ENCODE data around the gene SLC25A33. TPM values are rescaled to one million over a fixed set of nuclear protein-coding genes. Genes with fewer than 3 reads are reported as not detected.

SLC25A33 gene
- total and polyA plus RNA-seq, 8 donors = 1.1 to 2.9 (median 1.6) TPM

DNA sequence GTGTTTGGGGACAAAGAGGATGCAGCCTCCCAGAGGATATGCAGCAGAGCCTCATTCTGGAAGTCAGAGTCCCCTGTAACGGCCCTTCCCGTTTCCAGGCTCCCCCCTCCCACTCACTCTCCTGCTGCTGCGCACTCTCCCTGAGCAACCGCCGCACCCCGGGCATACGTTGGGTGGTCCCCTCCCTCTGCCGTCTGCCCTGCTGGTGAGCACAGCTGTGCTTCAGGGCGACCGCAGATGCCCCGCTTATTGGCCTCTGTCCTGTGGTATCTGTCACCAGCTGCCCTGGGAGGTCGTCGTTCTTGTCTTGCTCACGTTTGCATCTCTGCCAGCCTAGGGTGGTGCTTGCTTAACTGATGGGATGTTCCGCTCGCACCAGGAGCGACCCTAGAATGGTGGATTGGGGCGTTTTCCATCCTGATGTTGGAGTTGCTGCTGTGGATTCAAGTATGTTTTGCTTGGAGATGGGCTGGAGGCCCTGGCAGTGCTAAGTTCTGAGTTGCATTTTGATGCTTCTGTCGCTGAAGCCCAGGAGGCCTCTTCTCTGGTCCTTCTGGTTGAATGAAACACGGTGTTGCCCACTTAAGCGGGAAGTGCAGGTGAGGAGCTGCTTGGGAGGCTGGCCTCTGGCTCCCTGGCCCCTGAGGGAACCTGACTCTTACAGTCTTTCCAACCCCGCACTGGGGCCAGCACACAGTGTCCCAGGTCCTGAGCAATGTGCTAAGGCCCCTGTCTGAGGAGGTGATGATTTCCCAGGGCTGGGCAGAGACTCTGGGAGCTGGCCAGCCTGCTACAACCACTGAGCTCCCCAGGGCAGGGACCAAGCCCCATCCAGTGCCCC, 52.6 kb downstream of the SLC25A33 start:
- TF ChIP-seq, protein P1, sequence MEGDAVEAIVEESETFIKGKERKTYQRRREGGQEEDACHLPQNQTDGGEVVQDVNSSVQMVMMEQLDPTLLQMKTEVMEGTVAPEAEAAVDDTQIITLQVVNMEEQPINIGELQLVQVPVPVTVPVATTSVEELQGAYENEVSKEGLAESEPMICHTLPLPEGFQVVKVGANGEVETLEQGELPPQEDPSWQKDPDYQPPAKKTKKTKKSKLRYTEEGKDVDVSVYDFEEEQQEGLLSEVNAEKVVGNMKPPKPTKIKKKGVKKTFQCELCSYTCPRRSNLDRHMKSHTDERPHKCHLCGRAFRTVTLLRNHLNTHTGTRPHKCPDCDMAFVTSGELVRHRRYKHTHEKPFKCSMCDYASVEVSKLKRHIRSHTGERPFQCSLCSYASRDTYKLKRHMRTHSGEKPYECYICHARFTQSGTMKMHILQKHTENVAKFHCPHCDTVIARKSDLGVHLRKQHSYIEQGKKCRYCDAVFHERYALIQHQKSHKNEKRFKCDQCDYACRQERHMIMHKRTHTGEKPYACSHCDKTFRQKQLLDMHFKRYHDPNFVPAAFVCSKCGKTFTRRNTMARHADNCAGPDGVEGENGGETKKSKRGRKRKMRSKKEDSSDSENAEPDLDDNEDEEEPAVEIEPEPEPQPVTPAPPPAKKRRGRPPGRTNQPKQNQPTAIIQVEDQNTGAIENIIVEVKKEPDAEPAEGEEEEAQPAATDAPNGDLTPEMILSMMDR (IDR thresholded peaks at IDR 0.05) = no peak
- ATAC-seq = no peak
- 82 to 87% methylated on average over 22 of the region's 22 CpGs for WGBS, 2 donors

DNA sequence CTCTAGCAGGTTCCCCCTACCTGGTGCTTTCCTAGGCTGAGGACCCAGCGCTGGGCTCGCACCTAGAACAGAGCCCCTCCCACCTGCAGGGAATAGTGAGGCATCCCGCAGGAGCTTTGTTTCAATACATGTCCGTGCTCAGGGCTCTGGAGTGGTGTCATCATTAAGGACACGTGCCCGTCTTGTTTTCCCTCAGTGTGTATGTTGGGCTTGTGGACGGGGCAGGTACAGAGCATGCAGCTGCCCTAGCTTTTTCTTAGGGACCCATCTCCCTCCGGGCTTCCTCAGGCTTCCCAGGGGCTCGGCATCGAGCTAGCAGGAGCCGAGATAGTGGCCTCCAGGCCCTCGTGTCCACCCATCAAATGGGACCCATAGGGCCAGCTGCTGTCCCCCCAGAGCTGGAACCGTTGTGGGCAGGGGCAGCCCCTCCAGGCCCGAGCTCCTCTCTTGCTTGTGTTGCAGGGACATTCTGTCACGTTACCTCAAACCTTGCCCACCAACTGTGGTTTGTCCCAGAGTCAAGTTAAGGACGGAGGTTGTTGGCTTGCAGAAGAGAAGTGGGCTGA, 53.3 kb downstream of the SLC25A33 start:
- Histone ChIP-seq H3K9me3 (no peaks in the 10 kb centered on the region), H3K36me3 (no peaks in the 10 kb centered on the region), H3K27me3 (no peaks in the 10 kb centered on the region), H3K4me1 (peaks cover 0 to 11% (median 3%) of the 10 kb centered on the region in 3 donors), H3K4me3 (no peak overlapping the region), H3K27ac (peak overlapping the region in 1 of 4 donors; percentile 55)
- TF ChIP-seq, protein P1 (IDR thresholded peaks at IDR 0.05) = no peak
- intact Hi-C loops (cut with DNase I) = no loop called here
- 80 to 87% methylated on average over 16 of the region's 16 CpGs for WGBS, 2 donors
- peak in 1 of 6 donors; percentile 60 for DNase-seq
- no peak for FAIRE-seq
- no peak for ATAC-seq

More for the DNA sequence above, 52.6 kb downstream of the SLC25A33 start:
- Histone ChIP-seq H3K4me3 (no peak overlapping the region), H3K27me3 (no peaks in the 10 kb centered on the region), H3K36me3 (no peaks in the 10 kb centered on the region), H3K4me1 (peaks cover 0 to 11% (median 3%) of the 10 kb centered on the region in 3 donors), H3K9me3 (no peaks in the 10 kb centered on the region), H3K27ac (no peak overlapping the region)
- FAIRE-seq (no peak), DNase-seq (peak in 2 of 6 donors; percentile 54 to 62)
- intact Hi-C loops (cut with DNase I) = no loop called here

DNA sequence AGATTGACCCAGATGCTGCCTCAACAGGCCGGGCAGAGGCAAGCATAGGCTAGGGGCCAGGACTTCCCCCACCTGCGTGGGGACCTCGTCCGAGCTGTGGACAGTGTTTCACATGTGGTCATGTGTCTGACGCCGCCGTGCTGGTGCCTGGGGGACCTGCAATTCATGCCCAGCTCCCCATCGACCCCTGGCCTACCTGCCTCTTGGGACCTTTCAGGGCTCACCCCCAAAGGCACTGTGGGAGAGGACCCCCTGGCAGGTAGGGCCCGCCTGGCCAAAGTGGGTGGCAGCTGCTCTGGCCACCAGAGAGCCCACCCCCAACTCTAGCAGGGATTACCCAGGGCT, 53.9 kb downstream of the SLC25A33 start:
- Histone ChIP-seq H3K27ac (peak overlapping the region in 2 of 4 donors; percentile 36 to 55), H3K4me1 (peaks cover 0 to 11% (median 3%) of the 10 kb centered on the region in 3 donors), H3K27me3 (no peaks in the 10 kb centered on the region), H3K36me3 (no peaks in the 10 kb centered on the region), H3K9me3 (no peaks in the 10 kb centered on the region), H3K4me3 (no peak overlapping the region)
- TF ChIP-seq, protein P1 (IDR thresholded peaks at IDR 0.05) = no peak
- FAIRE-seq = no peak
- intact Hi-C loops (cut with DNase I) = no loop called here
- ATAC-seq = no peak
- DNase-seq = peak in 1 of 6 donors; percentile 60
- WGBS, 2 donors = 75 to 76% methylated on average over 9 of the region's 9 CpGs

DNA sequence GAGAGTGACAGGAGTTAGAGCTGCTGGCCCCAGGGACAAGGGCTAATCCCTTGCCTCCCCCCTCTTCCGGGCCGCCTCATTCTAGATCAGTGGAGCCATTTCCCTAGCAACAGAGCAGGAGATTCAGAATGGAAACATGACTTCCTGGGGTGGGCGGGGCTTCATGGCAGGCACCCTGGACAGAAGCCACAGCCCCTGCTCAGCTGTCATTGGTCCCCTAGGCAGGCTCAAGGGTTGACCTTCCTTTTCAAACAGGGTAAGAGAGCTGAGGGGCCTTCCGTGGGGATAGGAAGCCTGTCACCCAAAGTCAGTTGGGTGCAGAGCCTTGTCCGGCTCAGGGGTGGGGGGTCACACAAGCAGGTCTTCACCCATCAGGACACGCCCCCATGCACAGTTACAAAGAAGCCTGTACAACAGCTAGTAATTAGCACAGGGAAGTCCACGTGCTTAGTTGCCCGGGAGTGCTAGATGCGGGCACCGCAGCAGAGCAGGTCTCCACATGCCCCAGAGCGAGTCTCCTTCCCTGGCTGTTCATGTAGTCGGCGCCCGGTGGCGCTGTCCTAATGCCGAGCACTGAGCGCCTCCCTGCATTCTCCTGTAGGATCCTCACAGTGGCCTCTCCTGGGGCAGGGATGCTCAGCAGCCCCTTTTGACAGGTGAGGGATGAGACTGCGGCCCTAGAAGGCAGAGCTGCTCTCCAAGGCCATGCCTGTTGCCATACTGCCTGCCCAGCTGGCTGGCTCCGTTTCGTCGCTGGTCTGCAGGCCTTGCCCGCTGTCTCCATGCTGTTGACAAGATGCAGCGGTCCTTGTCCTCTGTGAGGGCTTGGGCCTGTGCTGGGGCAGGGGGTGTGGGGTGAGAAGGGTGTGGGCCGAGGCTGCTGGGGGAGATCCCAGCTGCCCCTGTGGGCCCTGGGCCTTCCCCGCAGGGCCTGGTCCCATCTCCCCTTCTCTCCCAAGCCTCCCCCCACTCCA, 54.5 kb downstream of the SLC25A33 start:
- peak overlapping the region in 2 of 4 donors; percentile 36 to 55 for H3K27ac ChIP-seq
- FAIRE-seq = no peak

More for the DNA sequence above, 54.5 kb downstream of the SLC25A33 start:
- ATAC-seq = peak in 3 of 4 donors; percentile 38 to 63 (median 42)
- Histone ChIP-seq H3K36me3 (no peaks in the 10 kb centered on the region), H3K9me3 (no peaks in the 10 kb centered on the region), H3K4me1 (peaks cover 0 to 11% (median 3%) of the 10 kb centered on the region in 3 donors), H3K4me3 (no peak overlapping the region), H3K27me3 (no peaks in the 10 kb centered on the region)
- TF ChIP-seq, protein P1 (IDR thresholded peaks at IDR 0.05) = no peak
- DNase-seq = peak in 5 of 6 donors; percentile 49 to 74 (median 55)
- intact Hi-C loops (cut with DNase I) = no loop called here
- WGBS, 2 donors = 72 to 75% methylated on average over 25 of the region's 25 CpGs
